GM19193 (cell line): ENCODE results near the gene LAMB3.

Experiments
- POLR2A ChIP-seq: IDR thresholded peaks from 4 replicates; pipeline ENCODE4 v1.6.1; 2011; ENCODE audit not compliant: insufficient read depth, insufficient read length; ENCODE audit errors: extremely low read depth

LAMB3 gene

GRCh38 chr1:209672705-209673630 is 20.7 kb upstream of the LAMB3 start:
- TF ChIP-seq POLR2A, result no peak

- no peak for TF ChIP-seq POLR2A
Measured at GRCh38 chr1:209670441-209671082, 18.3 kb upstream of the LAMB3 start.

GRCh38 chr1:209667708-209668107 is 15.5 kb upstream of the LAMB3 start:
- no peak for TF ChIP-seq POLR2A

DNA sequence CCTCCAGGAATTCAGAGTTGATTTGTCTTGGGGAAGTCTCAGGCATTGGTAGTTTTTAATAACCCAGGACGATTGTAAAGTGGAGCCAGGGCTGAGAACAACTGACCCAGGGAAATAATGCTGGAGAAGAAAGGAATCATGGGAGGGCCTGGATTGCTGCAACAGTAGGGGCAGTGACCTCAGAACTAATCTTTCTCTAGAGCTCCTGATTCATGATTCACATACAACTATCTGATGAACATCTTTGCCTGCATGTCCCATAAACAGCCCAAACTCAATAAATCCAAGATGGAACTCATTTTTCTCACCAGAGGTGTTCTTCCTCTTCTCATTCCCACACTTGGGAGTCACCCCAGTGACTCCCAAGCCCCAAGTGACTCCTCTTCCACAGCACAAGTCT is 14.9 kb upstream of the LAMB3 start:
- TF ChIP-seq POLR2A, result no peak

- no peak for TF ChIP-seq POLR2A
Measured at GRCh38 chr1:209662879-209663327, 10.7 kb upstream of the LAMB3 start.

- no peak for TF ChIP-seq POLR2A
Measured at GRCh38 chr1:209661071-209661470, 8.8 kb upstream of the LAMB3 start.

DNA sequence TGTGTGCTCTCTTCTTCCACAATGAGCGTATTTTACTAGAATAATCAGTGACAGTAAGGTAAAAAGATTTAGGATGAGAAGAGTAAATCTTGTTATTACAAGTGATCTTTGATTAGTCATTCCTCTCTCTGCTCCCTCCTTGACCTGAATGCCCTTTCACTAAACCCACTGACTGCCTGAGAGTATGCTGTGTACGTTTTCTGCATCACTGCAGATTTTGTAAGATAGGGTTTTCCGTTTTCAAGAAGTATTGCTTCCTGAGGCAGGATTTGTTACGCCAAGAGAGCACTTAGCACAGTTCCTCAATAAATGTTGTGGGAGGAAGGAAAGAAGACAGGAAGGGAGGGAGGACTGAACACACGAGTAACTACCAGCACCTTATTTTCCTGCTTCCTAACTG is 7.7 kb upstream of the LAMB3 start:
- no peak for TF ChIP-seq POLR2A

DNA sequence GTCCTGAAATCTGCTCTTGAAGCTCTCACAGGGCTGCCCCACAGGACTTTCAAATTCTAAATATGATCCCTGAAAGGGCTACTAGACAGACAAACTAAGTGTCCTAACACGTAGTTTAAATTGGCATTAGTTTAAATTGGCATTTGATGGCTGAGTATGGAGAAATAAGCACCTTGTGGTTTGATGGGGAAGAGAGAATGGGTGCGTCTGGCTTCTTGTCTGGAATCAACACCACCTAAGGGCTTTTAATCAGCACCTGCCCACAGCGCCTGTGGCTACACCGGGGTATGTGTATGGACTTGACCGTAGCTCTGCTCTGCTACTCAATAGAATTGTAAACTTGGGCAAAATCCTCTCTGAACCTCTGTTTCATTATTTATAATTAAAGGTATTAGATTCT is 5.7 kb upstream of the LAMB3 start:
- no peak for TF ChIP-seq POLR2A

- peak; percentile 19 for TF ChIP-seq POLR2A
Measured at GRCh38 chr1:209657140-209657879, 5.1 kb upstream of the LAMB3 start.

GRCh38 chr1:209655411-209656231 is 3.4 kb upstream of the LAMB3 start:
- TF ChIP-seq POLR2A, result no peak

GRCh38 chr1:209653915-209654351 is 1.7 kb upstream of the LAMB3 start:
- no peak for TF ChIP-seq POLR2A

DNA sequence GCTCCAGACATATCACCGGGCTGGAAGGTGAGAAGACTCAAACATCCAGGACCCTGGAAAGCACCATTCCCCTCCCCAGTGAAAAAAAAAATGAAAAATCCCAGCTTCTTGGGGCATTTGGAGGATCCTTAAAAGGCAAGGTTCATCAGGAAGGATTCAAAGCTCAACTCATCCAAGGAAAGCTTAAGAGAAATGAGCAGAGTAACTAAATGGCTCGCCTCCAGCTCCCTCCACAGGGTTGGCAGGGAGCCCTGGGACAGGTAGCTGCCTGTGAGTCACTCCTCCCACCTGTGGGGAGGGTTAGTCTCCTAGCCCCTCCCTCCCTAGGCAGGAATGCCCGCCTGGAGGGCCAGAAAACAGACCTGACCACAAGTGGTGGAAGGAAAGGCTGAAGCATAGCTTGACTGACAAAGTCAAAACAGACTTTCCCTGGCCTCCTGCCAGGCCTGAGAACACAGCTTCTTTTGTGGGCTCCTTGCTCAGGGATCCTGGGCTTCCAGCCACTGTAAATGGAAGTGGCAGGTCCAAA is 712 bp upstream of the LAMB3 start:
- no peak for TF ChIP-seq POLR2A

- no peak for TF ChIP-seq POLR2A
Measured at GRCh38 chr1:209651138-209651587, 1.1 kb downstream of the LAMB3 start.

DNA sequence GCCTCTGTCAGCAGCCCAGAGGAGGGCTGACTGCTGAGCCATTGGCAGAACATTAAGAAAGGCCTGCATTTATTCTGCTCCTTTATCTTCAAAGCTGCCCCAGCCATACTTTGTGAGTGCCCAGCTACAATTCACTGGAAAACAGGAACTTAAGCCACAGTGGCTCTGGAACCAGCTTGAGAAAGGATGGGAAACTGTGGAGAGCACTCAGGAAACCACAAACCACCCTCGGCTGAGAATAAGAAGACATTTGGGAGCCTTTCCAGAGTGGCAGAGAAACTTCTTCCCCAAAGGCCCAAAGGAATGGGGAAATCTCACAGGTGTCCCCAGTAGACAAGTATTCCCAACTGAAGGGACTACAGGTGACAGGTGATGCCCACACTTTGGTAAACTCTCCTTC is 1.8 kb downstream of the LAMB3 start:
- TF ChIP-seq POLR2A, result no peak
